SH-SY5Y (cell line): ENCODE data around the gene TFG.

Experiments
- GATA2 ChIP-seq: IDR thresholded peaks from 2 replicates; pipeline ENCODE4 v1.6.1; 2011; ENCODE audit warnings: mild to moderate bottlenecking, low read depth, low read length
- GATA3 ChIP-seq: IDR thresholded peaks from 2 replicates; pipeline ENCODE4 v1.6.1; 2011; ENCODE audit warnings: low read depth, mild to moderate bottlenecking, low read length, moderate library complexity

The TFG gene

DNA sequence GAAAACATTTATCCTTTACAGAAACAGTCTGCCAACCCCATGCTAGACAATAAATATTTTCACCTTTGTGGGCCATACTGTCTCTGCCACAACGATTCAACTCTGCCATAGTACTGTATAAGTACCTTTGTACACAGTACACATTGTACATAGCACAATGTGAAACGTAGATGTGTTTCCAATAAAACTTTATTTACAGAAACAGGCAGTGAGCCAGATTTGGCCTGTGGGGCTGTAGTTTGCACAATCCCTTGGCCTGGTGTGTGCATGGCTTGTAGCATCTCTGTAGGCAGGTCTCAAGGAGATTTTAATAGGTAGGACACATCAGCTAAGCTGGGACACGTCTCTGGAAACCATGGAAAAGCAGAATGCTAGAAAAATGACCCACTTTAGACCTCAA, 74.3 kb downstream of the TFG start:
- TF ChIP-seq GATA2, result no peak
- TF ChIP-seq GATA3, result no peak

DNA sequence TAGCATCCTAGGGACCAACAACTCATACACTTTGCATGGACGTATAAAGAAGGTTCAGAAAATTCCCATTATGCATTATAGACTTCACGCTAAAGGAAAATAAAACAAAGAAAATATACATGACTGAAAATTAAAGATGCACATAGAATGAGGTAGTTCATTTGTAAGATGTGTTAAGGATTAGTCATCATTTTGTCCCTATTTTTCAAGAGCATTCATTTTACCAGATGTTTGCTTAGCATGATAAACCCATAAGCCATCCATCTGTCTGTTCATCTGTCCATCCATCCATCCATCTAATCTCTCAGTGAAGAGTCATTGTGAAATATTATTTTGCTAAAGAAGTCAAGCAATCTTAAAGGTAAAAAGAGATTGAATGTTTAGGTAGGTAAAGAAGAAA, 80.3 kb downstream of the TFG start:
- no peak for TF ChIP-seq GATA3
- no peak for TF ChIP-seq GATA2

DNA sequence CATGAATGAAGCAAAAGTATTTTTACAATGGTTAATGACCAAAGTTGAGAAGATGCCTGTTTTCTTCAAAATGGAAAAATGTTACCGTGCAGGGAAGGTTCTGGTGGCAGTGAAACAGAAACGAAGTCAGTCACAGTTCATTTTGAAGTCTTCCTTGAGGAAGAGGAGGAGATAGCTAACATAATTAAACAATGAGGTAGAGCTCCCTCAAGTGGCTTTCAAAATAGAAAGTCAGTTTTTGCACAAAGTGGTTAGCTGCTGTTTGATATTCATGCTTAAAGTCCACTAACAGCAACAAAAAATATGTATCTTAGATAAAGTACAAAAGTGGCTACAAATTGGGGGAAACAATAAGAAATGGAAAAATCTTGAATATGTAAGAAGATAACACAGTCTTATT, 87.3 kb downstream of the TFG start:
- no peak for TF ChIP-seq GATA3
- TF ChIP-seq GATA2, result no peak

DNA sequence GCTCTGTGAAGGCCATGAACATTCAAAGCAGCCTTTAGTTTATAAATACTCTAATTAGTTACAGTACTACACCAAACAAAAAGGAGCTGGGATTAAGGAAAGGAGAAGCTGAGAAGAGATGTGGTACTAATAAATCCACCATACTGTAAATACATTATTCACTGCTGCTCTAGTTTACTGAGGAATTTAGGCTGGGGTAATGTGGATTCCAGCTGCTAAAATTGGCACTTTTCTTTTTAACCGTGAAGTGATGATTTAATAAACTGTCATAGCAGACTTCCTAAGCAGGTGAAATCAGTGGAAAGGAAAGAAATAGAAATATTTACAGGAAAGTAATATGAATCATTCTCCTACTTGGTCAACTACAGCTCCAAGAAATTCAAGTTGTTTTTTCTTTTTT, 88.7 kb downstream of the TFG start:
- TF ChIP-seq GATA3, result no peak
- no peak for TF ChIP-seq GATA2
